Inflammatory macrophage treated with lipopolysaccharide for 1 hour (primary cell): Measurements from ENCODE around the gene AGRP.
A peak's percentile ranks its signal among the peaks of the same experiment; 100 is the strongest.
"Not testable (repeated sequence)": the region's sequence is repeated elsewhere in the genome, so short reads cannot be mapped to it uniquely, and the experiment has no call there.

Source experiments
- DNase-seq, 2 donors: peaks; one replicate each; pipeline ENCODE4 v3.0.0-alpha.2; 2020 to 2022

The AGRP gene

GRCh38 chr16:67483150-67483549, at the start of gene AGRP:
Gene AGRP, minus strand, starts transcription at chr16:67483547. Its CDS starts 149 bp downstream, at chr16:67483398.
- DNase-seq = no peak

- peak; percentile 78 to 85 for DNase-seq
These were observed 47.9 kb upstream of the AGRP start for GRCh38 chr16:67531247-67531646.

- DNase-seq = peak; percentile 60 to 79
These were observed 46.9 kb upstream of the AGRP start for GRCh38 chr16:67530013-67530939.

GRCh38 chr16:67529582-67530012, 46.2 kb upstream of the AGRP start:
- no peak for DNase-seq

- no peak for DNase-seq
These were observed 45.7 kb upstream of the AGRP start for GRCh38 chr16:67528870-67529581.

- DNase-seq = no peak
These were observed 45.0 kb upstream of the AGRP start, which contains the start of gene RIPOR1 for GRCh38 chr16:67528222-67528869. Gene RIPOR1, plus strand, starts transcription at chr16:67528829. Its CDS starts 9,618 bp downstream, at chr16:67538447.

- DNase-seq = no peak
These were observed 42.9 kb upstream of the AGRP start for GRCh38 chr16:67526149-67526791.

GRCh38 chr16:67525176-67525860, 42.0 kb upstream of the AGRP start:
- DNase-seq = no peak

GRCh38 chr16:67521095-67521804, 37.9 kb upstream of the AGRP start:
- DNase-seq = peak; percentile 96 to 100

GRCh38 chr16:67519242-67519641, 35.9 kb upstream of the AGRP start:
- DNase-seq = no peak

GRCh38 chr16:67518676-67519075, 35.3 kb upstream of the AGRP start:
- no peak for DNase-seq

GRCh38 chr16:67517661-67518423, 34.5 kb upstream of the AGRP start:
- DNase-seq = no peak

GRCh38 chr16:67517155-67517445, 33.8 kb upstream of the AGRP start:
- no peak for DNase-seq

GRCh38 chr16:67516296-67517154, 33.2 kb upstream of the AGRP start:
- no peak for DNase-seq

- peak; percentile 93 to 99 for DNase-seq
These were observed 31.1 kb upstream of the AGRP start for GRCh38 chr16:67514382-67514828.

GRCh38 chr16:67513892-67514291, 30.5 kb upstream of the AGRP start:
- not testable (repeated sequence) for DNase-seq

GRCh38 chr16:67509016-67509415, 25.7 kb upstream of the AGRP start:
- no peak for DNase-seq

GRCh38 chr16:67506468-67506867, 23.1 kb upstream of the AGRP start:
- no peak for DNase-seq
